Loucy (cell line): ENCODE data around the gene ADGRL4.

Experiments used
- H2AFZ ChIP-seq: fragments of 200-600 bp; sonication (generic); 2 replicates; pipeline ENCODE4 v1.6.0; 2016; ENCODE audit warnings: antibody characterized with exemption, mild to moderate bottlenecking, low read length, moderate library complexity
- H3F3A ChIP-seq: fragments of 200-600 bp; 2 replicates; pipeline ENCODE4 v1.6.0; 2016; ENCODE audit warnings: antibody characterized with exemption, low read depth, mild to moderate bottlenecking
- H3K27me3 ChIP-seq: fragments of 200-600 bp; sonication (generic); 2 replicates; pipeline ENCODE4 v1.6.1; 2014; ENCODE audit warnings: low read length, mild to moderate bottlenecking; ENCODE audit not compliant: insufficient read depth, poor library complexity, severe bottlenecking
- H3K36me3 ChIP-seq: fragments of 200-600 bp; sonication (generic); 2 replicates; pipeline ENCODE4 v1.6.1; 2016; ENCODE audit warnings: low read length; ENCODE audit not compliant: insufficient read depth
- H3K4me1 ChIP-seq: fragments of 200-600 bp; sonication (generic); 2 replicates; pipeline ENCODE4 v1.5.1; 2014; ENCODE audit warnings: low read length, mild to moderate bottlenecking; ENCODE audit not compliant: insufficient read depth, poor library complexity, severe bottlenecking
- H3K4me2 ChIP-seq: fragments of 200-600 bp; sonication (generic); 2 replicates; pipeline ENCODE4 v1.6.0; 2014; ENCODE audit warnings: antibody characterized with exemption, low read length, low read depth, mild to moderate bottlenecking; ENCODE audit not compliant: poor library complexity, severe bottlenecking
- H3K4me3 ChIP-seq: fragments of 200-600 bp; sonication (generic); 2 replicates; pipeline ENCODE4 v1.5.1; 2014; ENCODE audit warnings: low read length, mild to moderate bottlenecking, mixed read lengths; ENCODE audit not compliant: poor library complexity, severe bottlenecking
- H3K79me2 ChIP-seq: fragments of 200-600 bp; sonication (generic); 2 replicates; pipeline ENCODE4 v1.6.1; 2014; ENCODE audit warnings: low read length; ENCODE audit not compliant: insufficient read depth
- H3K9ac ChIP-seq: fragments of 200-600 bp; sonication (generic); 2 replicates; pipeline ENCODE4 v1.6.0; 2014; ENCODE audit warnings: mild to moderate bottlenecking, low read depth, low read length, moderate library complexity; ENCODE audit not compliant: poor library complexity, severe bottlenecking
- H3K9me2 ChIP-seq: fragments of 200-600 bp; sonication (generic); replicated peaks from 2 replicates; pipeline ENCODE4 v1.6.1; 2016; ENCODE audit warnings: low read depth, low read length, mixed read lengths
- H3K9me3 ChIP-seq: fragments of 200-600 bp; sonication (generic); 2 replicates; pipeline ENCODE4 v1.6.1; 2014; ENCODE audit warnings: mild to moderate bottlenecking, antibody characterized with exemption, low read length, low read depth; ENCODE audit not compliant: insufficient read depth
- H4K20me1 ChIP-seq: fragments of 200-600 bp; sonication (generic); 2 replicates; pipeline ENCODE4 v1.6.0; 2014; ENCODE audit warnings: antibody characterized with exemption, low read length, mild to moderate bottlenecking; ENCODE audit not compliant: insufficient read depth, poor library complexity, severe bottlenecking
- CTCF ChIP-seq: fragments of 200-600 bp; sonication (generic); conservative IDR thresholded peaks from 2 replicates; pipeline ENCODE4 v1.5.1; 2014; ENCODE audit warnings: mild to moderate bottlenecking, antibody characterized with exemption, low read length
- EZH2phosphoT487 ChIP-seq: fragments of 200-600 bp; IDR thresholded peaks from 2 replicates; pipeline ENCODE4 v1.6.1; 2018; ENCODE audit warnings: antibody characterized with exemption, mild to moderate bottlenecking, moderate library complexity, borderline replicate concordance

Gene ADGRL4

DNA sequence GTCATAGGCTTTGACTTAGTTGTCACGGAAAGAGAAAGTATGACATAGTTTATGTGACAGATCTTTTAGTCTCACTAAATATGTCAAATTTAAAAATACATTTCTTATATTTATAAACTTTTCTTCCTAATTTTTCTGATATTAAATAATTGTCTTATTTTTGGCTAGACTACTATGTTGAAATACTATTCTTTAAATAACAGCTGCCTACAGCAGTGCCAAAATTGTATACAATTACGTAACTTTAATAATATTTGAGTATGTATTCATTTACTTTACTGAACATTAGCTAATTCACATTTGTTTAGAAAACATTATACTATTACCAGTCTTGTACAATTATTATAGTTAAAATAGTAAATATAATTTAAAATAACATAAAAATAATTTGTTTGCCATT lies 137.4 kb downstream of the ADGRL4 start:
- Histone ChIP-seq H3K79me2 (no peaks in the 10 kb centered on the region), H3K9ac (no peak overlapping the region), H3K4me2 (no peak overlapping the region), H3F3A (no peaks in the 10 kb centered on the region), H3K4me1 (no peaks in the 10 kb centered on the region), H3K27me3 (no peaks in the 10 kb centered on the region), H3K9me3 (no peaks in the 10 kb centered on the region), H3K9me2 (no peaks in the 10 kb centered on the region), H3K4me3 (no peak overlapping the region), H2AFZ (no peak overlapping the region), H3K36me3 (no peaks in the 10 kb centered on the region), H4K20me1 (no peaks in the 10 kb centered on the region)
- TF ChIP-seq EZH2phosphoT487 = no peak
- no peak for TF ChIP-seq CTCF

DNA sequence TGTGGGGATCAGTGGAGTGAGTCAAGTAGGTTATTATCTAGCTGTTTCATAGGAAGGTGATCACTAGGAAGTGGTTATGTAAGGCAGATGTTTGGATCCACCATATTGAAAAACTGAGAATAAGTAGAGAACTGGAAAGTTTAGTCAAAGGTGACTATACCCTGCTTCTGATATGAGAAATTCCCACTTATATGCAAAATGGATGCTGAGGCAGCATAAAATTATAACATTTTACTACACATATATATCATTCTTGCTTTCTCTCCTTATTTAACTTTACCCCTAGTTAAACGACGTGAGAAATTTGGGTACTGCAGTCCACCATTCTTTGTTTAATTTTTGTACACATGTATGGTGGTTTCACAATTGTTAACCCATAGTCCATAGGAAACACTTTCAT lies 142.4 kb downstream of the ADGRL4 start:
- H3F3A ChIP-seq = no peaks in the 10 kb centered on the region
- H3K36me3 ChIP-seq = no peaks in the 10 kb centered on the region
- no peak overlapping the region for H3K4me2 ChIP-seq
- no peaks in the 10 kb centered on the region for H3K9me3 ChIP-seq
- H2AFZ ChIP-seq = no peak overlapping the region
- no peaks in the 10 kb centered on the region for H4K20me1 ChIP-seq
- H3K79me2 ChIP-seq = no peaks in the 10 kb centered on the region
- H3K27me3 ChIP-seq = no peaks in the 10 kb centered on the region
- H3K4me1 ChIP-seq = no peaks in the 10 kb centered on the region
- H3K9ac ChIP-seq = no peak overlapping the region
- H3K9me2 ChIP-seq = no peaks in the 10 kb centered on the region
- no peak overlapping the region for H3K4me3 ChIP-seq
- TF ChIP-seq CTCF = no peak
- no peak for TF ChIP-seq EZH2phosphoT487

DNA sequence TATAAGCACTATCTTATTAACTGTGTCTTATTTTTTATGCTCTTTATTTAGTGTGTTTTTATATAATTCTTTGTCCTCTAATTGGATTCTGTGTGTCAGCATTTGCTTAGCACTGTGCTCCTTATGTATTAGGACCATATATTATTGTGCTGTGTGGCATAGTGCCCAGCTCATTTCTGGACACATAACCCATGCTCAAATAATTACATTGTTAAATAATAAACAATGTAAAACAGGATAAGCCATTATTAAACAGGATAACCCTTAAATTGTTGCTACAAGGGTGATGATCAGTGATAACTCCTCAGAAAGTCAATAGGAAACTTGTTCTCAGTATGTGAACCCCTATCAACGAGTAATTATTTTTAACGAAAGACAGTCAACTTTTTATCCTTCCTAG lies 150.4 kb downstream of the ADGRL4 start:
- Histone ChIP-seq H4K20me1 (no peaks in the 10 kb centered on the region), H3K9me2 (0 out of 2 replicates have a peak, but pooled peaks cover 3% of the 10 kb centered on the region), H3K27me3 (no peaks in the 10 kb centered on the region), H2AFZ (no peak overlapping the region), H3K79me2 (no peaks in the 10 kb centered on the region), H3K9me3 (no peaks in the 10 kb centered on the region), H3K4me2 (no peak overlapping the region), H3K4me1 (no peaks in the 10 kb centered on the region), H3K4me3 (no peak overlapping the region), H3F3A (no peaks in the 10 kb centered on the region), H3K36me3 (no peaks in the 10 kb centered on the region), H3K9ac (no peak overlapping the region)
- TF ChIP-seq EZH2phosphoT487 (no peak), CTCF (no peak)
